ENCODE measurements around the gene EPB41L4B.

The EPB41L4B gene

GRCh38 chr9:109270971-109271925 lies 49.6 kb downstream of the EPB41L4B start:
- no peak for DNase-seq (ENCODE audit: low read depth in 4 of 4, low spot score in 1 of 4)

DNA sequence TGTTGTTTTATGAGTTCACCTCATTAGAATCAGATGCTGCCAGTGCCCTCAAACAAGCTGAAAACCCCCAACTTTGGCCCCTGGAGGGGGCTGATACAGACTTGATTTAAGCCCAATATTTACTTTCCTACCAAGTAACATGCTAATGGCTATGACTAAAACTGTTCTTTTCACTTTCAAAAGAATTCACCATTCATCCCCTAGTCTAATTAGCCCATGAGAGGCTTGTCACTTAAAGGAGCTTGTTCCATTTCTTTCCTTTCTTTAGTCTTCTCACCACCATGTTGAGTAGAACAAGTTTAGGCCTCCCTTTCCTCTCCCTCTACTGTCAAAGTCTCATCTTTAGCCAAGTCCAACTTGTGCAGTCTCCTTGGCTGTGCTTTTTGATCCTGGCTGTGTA lies 50.4 kb downstream of the EPB41L4B start:
- DNase-seq (ENCODE audit: low read depth in 4 of 4, low spot score in 1 of 4) = no peak

DNA sequence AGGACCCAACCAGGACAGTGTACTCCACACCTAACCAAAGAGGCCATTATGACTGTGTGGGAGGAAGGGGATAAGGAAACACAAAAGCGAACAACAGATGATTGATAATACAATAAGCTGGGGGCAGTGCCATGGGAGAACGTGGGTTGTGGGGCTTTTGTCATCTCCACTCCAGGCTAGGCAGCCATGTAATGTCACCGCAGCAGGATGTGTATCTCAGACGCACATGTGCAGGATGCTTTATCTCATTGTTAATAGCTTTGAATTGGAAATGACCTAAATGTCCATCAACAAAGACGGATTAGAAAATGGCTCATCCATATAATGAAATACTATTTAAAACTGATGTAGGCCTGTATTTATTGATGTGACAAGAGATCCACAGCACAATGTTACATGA lies 51.0 kb downstream of the EPB41L4B start:
- DNase-seq (ENCODE audit: low read depth in 4 of 4, low spot score in 1 of 4) = no peak

DNA sequence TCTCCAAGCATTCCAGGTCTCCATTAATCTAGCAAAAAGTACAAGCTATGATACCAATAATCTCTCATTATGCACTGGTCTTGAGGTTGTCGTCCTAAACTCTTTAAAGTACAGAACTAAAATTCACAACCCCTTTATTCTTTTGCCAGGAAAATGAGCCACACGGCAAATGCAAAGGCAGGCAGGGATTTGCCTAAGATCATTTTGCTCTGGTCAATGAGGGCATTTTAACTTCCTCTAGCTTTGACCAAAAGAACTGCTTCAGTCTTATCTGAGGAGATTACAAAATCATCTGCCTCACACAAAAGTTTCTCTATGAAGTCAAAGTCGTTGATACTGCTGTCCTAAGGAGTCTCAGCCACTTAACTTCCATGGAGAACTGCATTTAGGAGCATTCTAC lies 51.8 kb downstream of the EPB41L4B start:
- no peak for DNase-seq (ENCODE audit: low read depth in 4 of 4, low spot score in 1 of 4)

- no peak for DNase-seq (ENCODE audit: low read depth in 4 of 4, low spot score in 1 of 4)
Observed at GRCh38 chr9:109267555-109267954, 53.3 kb downstream of the EPB41L4B start.

DNA sequence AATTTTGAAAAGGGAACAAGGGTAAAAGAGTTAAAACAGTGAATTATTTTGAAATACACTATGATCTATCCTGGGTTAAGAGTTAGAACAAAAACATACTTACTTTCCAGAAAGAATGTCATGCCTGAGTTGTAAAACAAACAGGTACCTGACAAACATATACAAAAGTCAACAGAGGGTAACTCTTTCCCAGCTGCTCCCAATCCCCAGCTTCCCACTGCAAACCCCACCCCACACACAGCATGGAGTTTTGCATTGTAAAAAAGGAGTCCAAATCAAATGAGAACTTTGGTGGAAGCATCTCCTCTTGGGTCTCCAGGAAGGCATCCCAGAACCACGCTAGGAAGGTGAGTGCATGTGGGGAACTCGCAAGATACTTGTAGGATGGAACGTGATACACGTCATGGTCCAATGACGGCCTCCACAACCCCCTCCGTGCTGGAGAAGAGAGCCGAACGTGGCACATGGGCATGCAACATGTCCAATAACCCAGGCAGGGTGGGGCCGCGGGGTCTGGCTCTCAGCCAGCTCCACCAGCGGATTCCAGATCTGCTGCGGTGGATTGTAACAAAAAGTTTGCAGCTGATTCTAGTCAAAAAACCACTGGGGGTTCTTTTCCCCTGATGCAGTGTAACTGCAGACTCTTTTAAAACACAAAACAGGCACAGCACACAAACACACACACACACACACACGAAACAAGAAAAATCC lies 55.8 kb downstream of the EPB41L4B start:
- DNase-seq (ENCODE audit: low read depth in 4 of 4, low spot score in 1 of 4) = no peak

DNA sequence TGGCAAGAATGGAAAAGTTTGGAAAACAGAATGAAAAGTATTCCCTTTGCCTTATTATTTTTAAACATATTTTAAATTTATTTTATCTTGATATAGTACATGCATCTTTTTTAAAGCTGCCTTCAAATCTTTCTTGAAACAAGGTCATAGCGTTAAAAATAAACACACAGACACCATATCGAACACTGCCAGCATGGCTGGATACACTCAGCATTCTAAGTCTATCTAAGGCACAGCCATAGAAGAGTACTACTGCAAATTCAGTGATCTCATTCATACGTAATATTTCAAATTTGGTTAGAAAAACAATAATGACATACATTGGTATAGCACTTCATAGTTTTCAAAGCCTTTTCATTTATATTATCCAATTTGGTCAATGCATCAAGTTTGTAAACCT lies 57.5 kb downstream of the EPB41L4B start:
- no peak for DNase-seq (ENCODE audit: low read depth in 4 of 4, low spot score in 1 of 4)

DNA sequence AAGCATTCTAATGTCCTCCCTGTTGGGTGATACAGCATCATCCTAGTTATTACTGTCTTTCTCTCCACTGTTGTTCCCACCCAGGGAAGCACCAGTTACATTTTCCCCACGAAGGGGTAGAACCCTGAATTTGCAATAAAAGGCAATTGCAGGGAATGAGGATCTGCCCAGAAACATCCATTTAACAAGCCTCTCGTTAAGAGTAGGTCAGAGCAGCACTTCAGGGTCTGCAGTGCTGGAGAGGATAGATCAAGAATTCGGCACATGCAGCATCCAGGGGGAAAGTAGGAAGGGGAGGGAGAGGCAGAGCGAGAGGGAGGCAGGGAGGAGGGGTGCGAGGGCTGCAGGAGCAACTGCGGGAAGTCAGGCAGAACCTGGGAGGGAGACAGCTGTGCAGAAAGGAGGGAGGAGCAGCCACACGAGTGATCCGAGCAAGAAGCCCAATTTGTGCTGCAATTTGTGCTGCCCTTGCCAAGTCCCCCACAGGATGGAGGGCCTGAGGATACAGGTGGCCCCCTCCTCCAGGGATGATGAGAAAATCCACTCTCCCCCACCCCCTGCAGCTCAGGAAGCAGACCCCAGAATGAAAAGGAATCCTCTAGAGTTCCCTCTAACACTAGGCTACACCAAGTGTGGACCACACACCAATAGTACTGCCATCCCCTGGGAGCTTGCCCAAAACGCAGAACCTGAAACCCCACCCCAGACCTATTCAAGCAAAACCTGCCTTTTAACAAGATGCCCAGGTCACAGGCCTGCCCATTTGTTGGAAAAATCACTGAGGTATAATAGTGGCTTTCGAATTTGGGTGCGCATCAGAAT lies 62.2 kb downstream of the EPB41L4B start:
- no peak for DNase-seq (ENCODE audit: low read depth in 4 of 4, low spot score in 1 of 4)

- DNase-seq (ENCODE audit: low read depth in 4 of 4, low spot score in 1 of 4) = no peak
Observed at GRCh38 chr9:109256336-109256735, 64.5 kb downstream of the EPB41L4B start.

GRCh38 chr9:109255394-109255793 lies 65.5 kb downstream of the EPB41L4B start:
- no peak for DNase-seq (ENCODE audit: low read depth in 4 of 4, low spot score in 1 of 4)

DNA sequence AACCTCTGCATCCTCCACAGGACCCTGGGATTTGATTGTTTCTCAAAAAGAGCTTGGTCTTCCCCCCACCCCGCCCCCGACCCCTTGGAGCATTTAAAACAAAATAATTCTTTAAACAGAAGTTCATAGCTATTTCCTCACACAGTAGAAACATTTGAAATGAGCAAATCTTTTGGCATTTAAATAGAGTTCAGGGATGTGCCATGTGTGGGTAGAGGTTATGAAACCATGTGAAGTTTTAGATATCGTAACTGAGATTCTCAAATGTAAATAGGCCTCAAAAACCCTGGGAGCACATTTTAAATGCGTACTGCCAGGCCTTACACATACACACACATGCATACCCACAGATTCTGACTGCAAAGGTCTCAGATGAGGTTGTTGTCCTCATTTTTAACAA lies 66.5 kb downstream of the EPB41L4B start:
- no peak for DNase-seq (ENCODE audit: low read depth in 4 of 4, low spot score in 1 of 4)

DNA sequence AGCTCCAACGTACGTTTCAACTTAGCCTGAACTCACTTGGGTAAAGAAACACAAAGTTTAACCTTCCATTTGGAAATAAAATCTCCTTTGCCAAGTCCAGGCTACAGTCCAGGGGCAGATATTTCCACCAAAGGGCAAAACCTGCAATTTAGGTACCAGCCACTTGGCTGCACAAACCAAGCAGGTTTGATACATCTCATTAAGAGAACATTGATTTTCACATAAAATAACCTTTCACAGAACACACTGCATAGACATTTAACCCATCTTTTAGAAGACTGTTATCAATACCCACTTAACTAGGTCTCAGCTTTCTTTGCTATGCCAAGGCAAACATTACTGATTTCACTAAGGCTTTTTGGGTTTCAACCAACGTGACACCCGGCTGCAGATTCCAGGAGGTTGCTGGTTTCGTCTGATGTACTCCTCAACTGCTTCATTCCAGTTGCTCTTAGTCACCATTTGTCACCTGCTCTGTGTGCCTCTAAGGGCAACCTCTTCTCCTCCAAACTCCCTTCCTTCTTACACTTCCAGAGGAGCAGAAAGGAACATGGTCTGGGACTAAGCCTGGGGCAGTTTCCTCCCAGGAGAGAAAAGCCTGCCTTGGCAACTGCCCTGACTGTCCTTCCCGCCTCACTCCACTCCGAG lies 67.1 kb downstream of the EPB41L4B start:
- no peak for DNase-seq (ENCODE audit: low read depth in 4 of 4, low spot score in 1 of 4)

- no peak for DNase-seq (ENCODE audit: low read depth in 4 of 4, low spot score in 1 of 4)
Observed at GRCh38 chr9:109253241-109253636, 67.6 kb downstream of the EPB41L4B start.

DNA sequence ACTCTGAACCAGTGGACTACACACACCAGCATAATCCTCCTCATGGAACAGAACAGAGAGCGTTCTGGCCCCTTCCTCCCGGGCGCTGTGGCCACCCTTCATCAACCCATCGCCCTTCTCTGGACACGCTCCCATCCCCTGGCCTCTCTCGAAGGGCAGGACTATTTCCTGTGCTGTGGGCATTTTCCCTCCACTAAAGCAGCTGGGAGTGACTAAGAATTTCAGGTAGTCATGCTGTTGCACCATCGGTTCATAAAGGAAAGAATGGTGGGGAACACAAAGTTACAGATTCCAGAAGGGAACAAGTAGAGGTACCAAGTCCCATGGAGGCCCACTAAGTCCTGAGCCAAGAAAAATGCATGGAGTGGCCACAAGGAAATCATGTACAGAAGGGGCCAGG lies 68.6 kb downstream of the EPB41L4B start:
- DNase-seq (ENCODE audit: low read depth in 4 of 4, low spot score in 1 of 4) = no peak

GRCh38 chr9:109251776-109252106 lies 69.1 kb downstream of the EPB41L4B start:
- no peak for DNase-seq (ENCODE audit: low read depth in 4 of 4, low spot score in 1 of 4)

GRCh38 chr9:109251080-109251775 lies 69.6 kb downstream of the EPB41L4B start:
- DNase-seq (ENCODE audit: low read depth in 4 of 4, low spot score in 1 of 4) = no peak

- DNase-seq (ENCODE audit: low read depth in 4 of 4, low spot score in 1 of 4) = no peak
Observed at GRCh38 chr9:109250771-109251079, 70.1 kb downstream of the EPB41L4B start.

DNA sequence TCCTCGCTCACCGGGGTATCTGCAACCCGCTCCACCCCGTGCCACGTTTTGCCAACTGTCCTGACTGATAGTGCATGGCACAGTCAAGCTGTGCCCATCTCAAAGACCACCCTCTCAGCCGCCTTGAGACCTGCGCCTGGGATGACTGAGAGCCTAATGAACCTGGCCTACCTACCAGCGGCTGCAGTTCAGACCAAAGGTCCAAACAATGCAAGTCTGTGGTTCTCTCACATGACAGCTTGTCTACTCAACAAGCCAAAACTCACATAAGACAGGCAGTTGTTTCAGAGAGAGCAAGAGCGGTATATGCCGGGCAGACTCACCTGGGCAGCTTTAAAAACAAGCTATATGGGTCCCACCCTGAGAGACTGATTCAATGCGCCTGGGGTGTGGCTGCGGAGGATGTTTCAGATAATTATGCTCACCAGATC lies 70.5 kb downstream of the EPB41L4B start:
- no peak for DNase-seq (ENCODE audit: low read depth in 4 of 4, low spot score in 1 of 4)

DNA sequence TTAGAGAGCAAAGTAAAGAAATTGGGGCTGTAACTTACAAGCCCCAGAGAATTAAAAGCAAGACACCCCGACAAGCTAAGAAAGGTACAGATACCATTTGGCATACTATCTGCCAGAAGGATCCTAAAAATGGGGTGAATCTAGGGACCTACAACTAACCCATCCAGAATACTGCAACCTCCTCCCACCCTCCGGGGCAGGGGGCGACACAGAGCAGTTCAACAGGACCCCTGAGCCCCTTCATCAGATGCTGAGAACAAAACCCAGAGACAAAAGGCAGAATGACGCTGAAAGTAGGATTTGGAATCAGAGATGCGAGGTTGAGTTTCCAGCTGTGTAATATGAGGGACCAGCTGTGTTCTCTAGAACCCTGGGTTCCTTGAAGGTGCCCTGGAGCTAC lies 71.2 kb downstream of the EPB41L4B start:
- DNase-seq (ENCODE audit: low read depth in 4 of 4, low spot score in 1 of 4) = no peak

DNA sequence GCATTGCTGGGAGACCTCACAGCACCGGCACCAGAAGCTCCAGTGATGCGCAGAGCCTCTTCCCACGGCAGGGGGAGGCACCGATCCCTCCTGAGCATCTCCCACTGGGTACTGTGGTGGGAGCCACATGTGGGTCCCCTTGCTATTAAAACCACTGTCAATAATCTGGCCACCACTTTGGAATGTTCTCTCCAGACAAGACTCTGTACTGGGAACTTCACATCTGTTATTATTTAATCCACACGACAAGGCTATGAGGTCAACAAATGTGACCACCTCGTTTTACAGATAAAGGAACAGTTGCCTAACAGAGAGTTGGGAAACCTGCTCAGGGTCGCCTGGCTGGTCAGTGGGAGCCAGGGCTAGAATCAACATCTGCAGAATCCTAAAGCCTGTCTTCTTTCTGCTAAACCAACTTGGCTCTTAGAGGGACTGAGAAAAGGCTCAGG lies 72.7 kb downstream of the EPB41L4B start:
- DNase-seq (ENCODE audit: low read depth in 4 of 4, low spot score in 1 of 4) = no peak

- DNase-seq (ENCODE audit: low read depth in 4 of 4, low spot score in 1 of 4) = no peak
Observed at GRCh38 chr9:109247228-109247627, 73.6 kb downstream of the EPB41L4B start.
